HepG2 (cell line): ENCODE results near the gene SLC22A7. TPM values are rescaled to one million over a fixed set of nuclear protein-coding genes. Genes with fewer than 3 reads are reported as not detected.

Experiments
- BCL6 ChIP-seq: IDR thresholded peaks from 2 replicates; pipeline ENCODE4 v1.6.1; 2016; ENCODE audit warnings: missing genetic modification reagents, missing compliant biosample characterization
- FOXK1 ChIP-seq: sonication (generic); formaldehyde crosslinking; IDR thresholded peaks from 2 replicates; pipeline ENCODE4 v1.4.0; 2020; ENCODE audit warnings: low read depth, missing genetic modification reagents, borderline replicate concordance
- HNRNPL ChIP-seq: fragments of 200-400 bp; formaldehyde crosslinking; IDR thresholded peaks from 2 replicates; pipeline ENCODE4 v1.6.1; 2017; ENCODE audit warnings: mild to moderate bottlenecking, low read depth, low read length
- HOXA5 ChIP-seq: sonication (generic); formaldehyde crosslinking; IDR thresholded peaks from 2 replicates; pipeline ENCODE4 v1.4.0; 2020; ENCODE audit warnings: missing genetic modification reagents
- MED1 ChIP-seq: sonication (generic); formaldehyde crosslinking; IDR thresholded peaks from 2 replicates; pipeline ENCODE4 v1.4.0; 2020; ENCODE audit warnings: missing genetic modification reagents
- MXI1 ChIP-seq: IDR thresholded peaks from 3 replicates; pipeline ENCODE4 v1.6.1; 2012; ENCODE audit warnings: low read depth, low read length, inconsistent platforms, borderline replicate concordance
- PAWR ChIP-seq: sonication (generic); formaldehyde crosslinking; IDR thresholded peaks from 2 replicates; pipeline ENCODE4 v1.4.0; 2020; ENCODE audit warnings: missing genetic modification reagents, mild to moderate bottlenecking, borderline replicate concordance
- SALL1 ChIP-seq: sonication (generic); formaldehyde crosslinking; IDR thresholded peaks from 2 replicates; pipeline ENCODE4 v1.8.0; 2022; ENCODE audit warnings: mild to moderate bottlenecking, missing genetic modification reagents
- SAP130 ChIP-seq: IDR thresholded peaks from 2 replicates; pipeline ENCODE4 v1.6.1; 2016; ENCODE audit warnings: low read depth
- TEAD3 ChIP-seq: optimal IDR thresholded peaks from 2 replicates; pipeline ENCODE3; 2016; ENCODE audit warnings: borderline replicate concordance
- TSC22D2 ChIP-seq: sonication (generic); formaldehyde crosslinking; IDR thresholded peaks from 2 replicates; pipeline ENCODE4 v1.5.1; 2020; ENCODE audit warnings: missing genetic modification reagents, mild to moderate bottlenecking, borderline replicate concordance
- ZFP82 ChIP-seq: sonication (generic); formaldehyde crosslinking; IDR thresholded peaks from 2 replicates; pipeline ENCODE4 v1.5.1; 2020; ENCODE audit warnings: mild to moderate bottlenecking, missing genetic modification reagents, borderline replicate concordance
- ZNF343 ChIP-seq: sonication (generic); formaldehyde crosslinking; IDR thresholded peaks from 2 replicates; pipeline ENCODE4 v1.4.0; 2020; ENCODE audit warnings: mild to moderate bottlenecking, missing genetic modification reagents
- ZNF430 ChIP-seq: sonication (generic); formaldehyde crosslinking; IDR thresholded peaks from 2 replicates; pipeline ENCODE4 v1.9.0; 2021; ENCODE audit warnings: mild to moderate bottlenecking, missing genetic modification reagents
- ZNF614 ChIP-seq: IDR thresholded peaks from 2 replicates; pipeline ENCODE4 v1.6.1; 2018; ENCODE audit warnings: missing biosample characterization, missing genetic modification reagents, inconsistent platforms, borderline replicate concordance
- ZSCAN9 ChIP-seq: IDR thresholded peaks from 2 replicates; pipeline ENCODE4 v1.6.1; 2016; ENCODE audit warnings: borderline replicate concordance
- polyA plus RNA-seq, 8 experiments: library from polyadenylated mRNA; depleted of rRNA in 3 of 8; stranded (reverse) in 7 of 8; unstranded in 1 of 8; fragments of >200 nt; fragmentation: Illumina TruSeq in 4 of 8; extraction: Trizol in 4 of 8; gene quantifications; 2 replicates each; pipeline versions ENCODE4 v1.2.1 to v1.2.3, GENCODE V29; 2011 to 2016; ENCODE audit warnings: low read depth in 4 of 8, missing spikeins in 1 of 8, mixed read lengths in 1 of 8; ENCODE audit not compliant: insufficient read depth in 1 of 8
- total RNA-seq, 5 experiments: library from RNA; depleted of rRNA; stranded (reverse); fragments of >200 nt; fragmentation: Illumina TruSeq; extraction: Trizol; gene quantifications; 2 replicates each; pipeline ENCODE4 v1.2.3, GENCODE V29; 2016; ENCODE audit warnings: low read depth in 1 of 5
- TF ChIP-seq, protein P1 (sequence below): sonication (generic); formaldehyde crosslinking; IDR thresholded peaks from 2 replicates; pipeline ENCODE4 v1.5.0; 2020; ENCODE audit warnings: mild to moderate bottlenecking, missing genetic modification reagents, moderate library complexity
- TF ChIP-seq, protein P2 (sequence below): sonication (generic); formaldehyde crosslinking; IDR thresholded peaks from 2 replicates; pipeline ENCODE4 v1.8.1; 2022; ENCODE audit warnings: mild to moderate bottlenecking, missing genetic modification reagents
- TF ChIP-seq, protein P3 (sequence below): sonication (generic); formaldehyde crosslinking; conservative IDR thresholded peaks from 2 replicates; pipeline ENCODE4 v1.4.0; 2020; ENCODE audit warnings: missing genetic modification reagents
- TF ChIP-seq, protein P4 (sequence below): sonication (generic); formaldehyde crosslinking; IDR thresholded peaks from 2 replicates; pipeline ENCODE4 v1.4.0; 2020; ENCODE audit warnings: missing genetic modification reagents, low read depth, mild to moderate bottlenecking, borderline replicate concordance
- TF ChIP-seq, protein P5 (sequence below), 2 experiments: fragments of 450-650 bp in 1 of 2; sonication (generic) in 1 of 2; formaldehyde crosslinking; IDR thresholded peaks; 2 replicates each; pipeline versions ENCODE4 v1.5.0 to v1.8.0; 2020 to 2022; ENCODE audit warnings: mild to moderate bottlenecking in 1 of 2, missing genetic modification reagents in 1 of 2
- TF ChIP-seq, protein P6 (sequence below): sonication (generic); formaldehyde crosslinking; IDR thresholded peaks from 2 replicates; pipeline ENCODE4 v1.4.0; 2020; ENCODE audit warnings: missing genetic modification reagents

Gene SLC22A7
- total and polyA plus RNA-seq, 2 of the 13 experiments (the other 11 are each of a cell fraction or from before 2014, with no cell fraction given): 5.3 to 22.6 TPM

DNA sequence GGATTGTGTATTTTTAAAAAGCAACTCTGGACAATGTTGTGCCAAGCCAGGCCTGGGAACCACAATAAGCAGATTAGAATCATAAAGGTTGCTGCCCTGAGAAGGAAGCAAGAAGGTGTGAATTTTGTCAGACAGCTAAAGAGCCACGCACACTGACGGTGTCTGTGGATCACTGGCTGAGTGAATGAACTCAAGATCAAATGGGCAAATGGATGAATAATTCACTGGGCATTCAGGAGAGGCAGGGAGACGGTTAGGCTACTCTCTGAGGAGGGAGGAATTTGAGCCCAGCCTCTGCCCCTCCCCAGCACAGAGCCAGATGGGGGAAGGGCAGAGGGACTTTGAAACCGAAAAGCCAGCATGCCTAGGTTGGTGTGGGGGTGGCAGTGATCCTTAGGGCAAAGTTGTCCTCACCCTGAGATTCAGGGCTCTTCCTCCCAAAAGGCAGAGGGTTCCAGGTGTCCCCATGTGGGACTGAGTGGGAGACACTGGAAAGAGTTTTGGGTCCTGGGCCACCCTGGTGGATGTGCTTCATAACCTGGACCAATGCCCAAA lies 19.5 kb upstream of the SLC22A7 start (continued):
- TF ChIP-seq, protein P1, sequence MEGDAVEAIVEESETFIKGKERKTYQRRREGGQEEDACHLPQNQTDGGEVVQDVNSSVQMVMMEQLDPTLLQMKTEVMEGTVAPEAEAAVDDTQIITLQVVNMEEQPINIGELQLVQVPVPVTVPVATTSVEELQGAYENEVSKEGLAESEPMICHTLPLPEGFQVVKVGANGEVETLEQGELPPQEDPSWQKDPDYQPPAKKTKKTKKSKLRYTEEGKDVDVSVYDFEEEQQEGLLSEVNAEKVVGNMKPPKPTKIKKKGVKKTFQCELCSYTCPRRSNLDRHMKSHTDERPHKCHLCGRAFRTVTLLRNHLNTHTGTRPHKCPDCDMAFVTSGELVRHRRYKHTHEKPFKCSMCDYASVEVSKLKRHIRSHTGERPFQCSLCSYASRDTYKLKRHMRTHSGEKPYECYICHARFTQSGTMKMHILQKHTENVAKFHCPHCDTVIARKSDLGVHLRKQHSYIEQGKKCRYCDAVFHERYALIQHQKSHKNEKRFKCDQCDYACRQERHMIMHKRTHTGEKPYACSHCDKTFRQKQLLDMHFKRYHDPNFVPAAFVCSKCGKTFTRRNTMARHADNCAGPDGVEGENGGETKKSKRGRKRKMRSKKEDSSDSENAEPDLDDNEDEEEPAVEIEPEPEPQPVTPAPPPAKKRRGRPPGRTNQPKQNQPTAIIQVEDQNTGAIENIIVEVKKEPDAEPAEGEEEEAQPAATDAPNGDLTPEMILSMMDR: 0 out of 2 replicates have a peak, but pooled peaks have one; percentile 4
- TF ChIP-seq HNRNPL (peak; percentile 90), BCL6 (CRISPR knock-in tag) (peak; percentile 58), MED1 (CRISPR knock-in tag) (peak; percentile 85), TEAD3 (peak; percentile 89), SALL1 (CRISPR knock-in tag) (peak; percentile 88), ZSCAN9 (CRISPR knock-in tag) (0 out of 2 replicates have a peak, but pooled peaks have one; percentile 9), ZFP82 (no peak), TSC22D2 (CRISPR knock-in tag) (no peak), PAWR (CRISPR knock-in tag) (no peak), SAP130 (peak; percentile 44), ZNF614 (peak; percentile 47; the same call in 1 of the 2 replicates), MXI1 (peak; percentile 60; the same call in 1 of the 3 replicates), HOXA5 (CRISPR knock-in tag) (no peak), ZNF343 (CRISPR knock-in tag) (no peak), FOXK1 (CRISPR knock-in tag) (peak; percentile 37; the same call in 1 of the 2 replicates), ZNF430 (peak; percentile 67; the same call in 1 of the 2 replicates)
- TF ChIP-seq, protein P2, sequence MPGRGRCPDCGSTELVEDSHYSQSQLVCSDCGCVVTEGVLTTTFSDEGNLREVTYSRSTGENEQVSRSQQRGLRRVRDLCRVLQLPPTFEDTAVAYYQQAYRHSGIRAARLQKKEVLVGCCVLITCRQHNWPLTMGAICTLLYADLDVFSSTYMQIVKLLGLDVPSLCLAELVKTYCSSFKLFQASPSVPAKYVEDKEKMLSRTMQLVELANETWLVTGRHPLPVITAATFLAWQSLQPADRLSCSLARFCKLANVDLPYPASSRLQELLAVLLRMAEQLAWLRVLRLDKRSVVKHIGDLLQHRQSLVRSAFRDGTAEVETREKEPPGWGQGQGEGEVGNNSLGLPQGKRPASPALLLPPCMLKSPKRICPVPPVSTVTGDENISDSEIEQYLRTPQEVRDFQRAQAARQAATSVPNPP (CRISPR knock-in tag): no peak
- TF ChIP-seq, protein P3, sequence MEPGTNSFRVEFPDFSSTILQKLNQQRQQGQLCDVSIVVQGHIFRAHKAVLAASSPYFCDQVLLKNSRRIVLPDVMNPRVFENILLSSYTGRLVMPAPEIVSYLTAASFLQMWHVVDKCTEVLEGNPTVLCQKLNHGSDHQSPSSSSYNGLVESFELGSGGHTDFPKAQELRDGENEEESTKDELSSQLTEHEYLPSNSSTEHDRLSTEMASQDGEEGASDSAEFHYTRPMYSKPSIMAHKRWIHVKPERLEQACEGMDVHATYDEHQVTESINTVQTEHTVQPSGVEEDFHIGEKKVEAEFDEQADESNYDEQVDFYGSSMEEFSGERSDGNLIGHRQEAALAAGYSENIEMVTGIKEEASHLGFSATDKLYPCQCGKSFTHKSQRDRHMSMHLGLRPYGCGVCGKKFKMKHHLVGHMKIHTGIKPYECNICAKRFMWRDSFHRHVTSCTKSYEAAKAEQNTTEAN (CRISPR knock-in tag): no peak
- TF ChIP-seq, protein P4, sequence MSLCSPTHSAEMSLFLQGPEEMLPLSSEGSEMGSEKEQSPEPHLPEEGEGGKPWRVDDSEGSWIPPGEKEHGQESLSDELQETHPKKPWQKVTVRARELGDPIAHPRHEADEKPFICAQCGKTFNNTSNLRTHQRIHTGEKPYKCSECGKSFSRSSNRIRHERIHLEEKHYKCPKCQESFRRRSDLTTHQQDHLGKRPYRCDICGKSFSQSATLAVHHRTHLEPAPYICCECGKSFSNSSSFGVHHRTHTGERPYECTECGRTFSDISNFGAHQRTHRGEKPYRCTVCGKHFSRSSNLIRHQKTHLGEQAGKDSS (CRISPR knock-in tag): peak; percentile 82; the same call in 1 of the 2 replicates
- TF ChIP-seq, protein P5, sequence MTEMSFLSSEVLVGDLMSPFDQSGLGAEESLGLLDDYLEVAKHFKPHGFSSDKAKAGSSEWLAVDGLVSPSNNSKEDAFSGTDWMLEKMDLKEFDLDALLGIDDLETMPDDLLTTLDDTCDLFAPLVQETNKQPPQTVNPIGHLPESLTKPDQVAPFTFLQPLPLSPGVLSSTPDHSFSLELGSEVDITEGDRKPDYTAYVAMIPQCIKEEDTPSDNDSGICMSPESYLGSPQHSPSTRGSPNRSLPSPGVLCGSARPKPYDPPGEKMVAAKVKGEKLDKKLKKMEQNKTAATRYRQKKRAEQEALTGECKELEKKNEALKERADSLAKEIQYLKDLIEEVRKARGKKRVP (CRISPR knock-in tag; IDR thresholded peaks at IDR 0.05): no peak
- TF ChIP-seq, protein P6, sequence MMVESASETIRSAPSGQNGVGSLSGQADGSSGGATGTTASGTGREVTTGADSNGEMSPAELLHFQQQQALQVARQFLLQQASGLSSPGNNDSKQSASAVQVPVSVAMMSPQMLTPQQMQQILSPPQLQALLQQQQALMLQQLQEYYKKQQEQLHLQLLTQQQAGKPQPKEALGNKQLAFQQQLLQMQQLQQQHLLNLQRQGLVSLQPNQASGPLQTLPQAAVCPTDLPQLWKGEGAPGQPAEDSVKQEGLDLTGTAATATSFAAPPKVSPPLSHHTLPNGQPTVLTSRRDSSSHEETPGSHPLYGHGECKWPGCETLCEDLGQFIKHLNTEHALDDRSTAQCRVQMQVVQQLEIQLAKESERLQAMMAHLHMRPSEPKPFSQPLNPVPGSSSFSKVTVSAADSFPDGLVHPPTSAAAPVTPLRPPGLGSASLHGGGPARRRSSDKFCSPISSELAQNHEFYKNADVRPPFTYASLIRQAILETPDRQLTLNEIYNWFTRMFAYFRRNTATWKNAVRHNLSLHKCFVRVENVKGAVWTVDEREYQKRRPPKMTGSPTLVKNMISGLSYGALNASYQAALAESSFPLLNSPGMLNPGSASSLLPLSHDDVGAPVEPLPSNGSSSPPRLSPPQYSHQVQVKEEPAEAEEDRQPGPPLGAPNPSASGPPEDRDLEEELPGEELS (CRISPR knock-in tag): peak; percentile 33; the same call in 1 of the 2 replicates
